Endometrium (tissue), 2 donors: ENCODE data around the gene ABCB1.

Experiments
- FAIRE-seq: peaks from 2 replicates; lab custom pipeline; 2012; peaks lifted over from hg19 to GRCh38; lab: Jason Lieb, UNC
- donor health status: control.
- donor health status: control.

ABCB1 gene

GRCh38 chr7:87600130-87601124 is at the start of gene ABCB1:
ABCB1 (minus strand) TSS chr7:87600884; CDS start chr7:87600184, 700 bp downstream.
- FAIRE-seq, result no peak

- FAIRE-seq, result no peak
These were observed 47.6 kb upstream of the ABCB1 start for GRCh38 chr7:87648316-87648715.

DNA sequence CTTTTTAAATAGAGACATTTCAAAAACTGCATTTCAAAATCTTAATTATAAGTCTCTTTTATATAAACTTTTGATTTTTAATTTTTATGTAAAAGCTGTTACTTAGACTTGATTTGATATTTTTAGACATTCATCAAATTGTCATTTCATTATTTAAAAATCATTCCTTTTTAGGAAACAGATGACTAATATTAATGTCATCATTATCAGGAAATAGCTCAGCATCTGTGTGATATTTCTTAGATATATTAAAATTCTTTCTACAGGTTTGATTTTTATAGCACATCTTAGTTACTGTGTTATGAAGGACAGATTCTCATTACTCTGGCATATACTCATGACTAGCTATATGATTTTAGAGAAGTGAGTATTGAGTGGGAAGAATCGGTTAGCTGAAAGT is 44.8 kb upstream of the ABCB1 start:
- FAIRE-seq, result peak; percentile 61

- no peak for FAIRE-seq
These were observed 35.2 kb upstream of the ABCB1 start for GRCh38 chr7:87635921-87636320.

GRCh38 chr7:87628780-87629569 is 28.3 kb upstream of the ABCB1 start:
- FAIRE-seq, result no peak

DNA sequence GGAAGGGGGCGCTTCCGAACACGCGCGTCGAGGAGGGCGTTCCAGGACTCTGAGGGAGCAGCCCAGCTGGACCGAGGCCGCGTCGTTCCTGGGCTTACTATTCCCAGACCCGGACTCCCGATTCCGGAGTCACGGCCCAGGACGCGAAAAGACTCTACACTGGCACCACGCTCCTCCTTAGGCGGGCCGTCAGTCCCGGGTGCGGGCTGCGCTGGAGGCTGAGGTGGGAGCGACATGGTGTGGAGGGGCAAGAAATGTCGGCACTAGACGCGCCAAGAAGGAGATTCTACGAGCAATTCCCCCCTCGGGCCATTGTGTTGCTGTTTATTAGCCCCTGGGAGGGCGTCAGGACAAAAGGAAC is 26.9 kb upstream of the ABCB1 start:
- no peak for FAIRE-seq

- no peak for FAIRE-seq
These were observed 24.4 kb upstream of the ABCB1 start for GRCh38 chr7:87625101-87625500.

- FAIRE-seq, result no peak
These were observed 23.9 kb upstream of the ABCB1 start for GRCh38 chr7:87624628-87625027.

DNA sequence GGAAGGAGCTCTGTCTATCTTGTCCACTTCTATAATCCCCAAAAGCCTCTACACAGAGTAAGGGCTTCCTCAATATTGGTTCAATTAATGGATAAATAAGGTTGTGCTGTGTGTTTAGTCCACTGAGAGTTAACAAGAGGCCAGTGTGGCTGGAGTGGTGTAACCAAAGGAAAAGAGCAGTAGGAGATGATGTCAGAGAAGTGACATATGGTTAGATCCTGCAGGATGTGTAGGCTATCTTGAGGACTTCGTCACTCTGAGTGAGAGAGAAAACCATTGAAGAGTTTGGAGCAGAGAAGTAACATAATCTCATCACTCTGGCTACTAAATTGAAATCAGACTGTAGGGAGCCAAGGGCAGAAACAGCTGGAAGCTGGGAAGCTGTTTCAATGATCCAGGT is 14.5 kb upstream of the ABCB1 start:
- no peak for FAIRE-seq

- FAIRE-seq, result no peak
These were observed 9.2 kb upstream of the ABCB1 start for GRCh38 chr7:87609916-87610315.

GRCh38 chr7:87608431-87608830 is 7.7 kb upstream of the ABCB1 start:
- FAIRE-seq, result no peak

- FAIRE-seq, result no peak
These were observed 3.6 kb upstream of the ABCB1 start for GRCh38 chr7:87604264-87604663.

- FAIRE-seq, result no peak
These were observed 1.3 kb downstream of the ABCB1 start for GRCh38 chr7:87599336-87599735.

GRCh38 chr7:87598234-87599009 is 2.3 kb downstream of the ABCB1 start:
- FAIRE-seq, result no peak

GRCh38 chr7:87596696-87597095 is 4.0 kb downstream of the ABCB1 start:
- FAIRE-seq, result no peak

GRCh38 chr7:87596136-87596535 is 4.5 kb downstream of the ABCB1 start:
- no peak for FAIRE-seq

DNA sequence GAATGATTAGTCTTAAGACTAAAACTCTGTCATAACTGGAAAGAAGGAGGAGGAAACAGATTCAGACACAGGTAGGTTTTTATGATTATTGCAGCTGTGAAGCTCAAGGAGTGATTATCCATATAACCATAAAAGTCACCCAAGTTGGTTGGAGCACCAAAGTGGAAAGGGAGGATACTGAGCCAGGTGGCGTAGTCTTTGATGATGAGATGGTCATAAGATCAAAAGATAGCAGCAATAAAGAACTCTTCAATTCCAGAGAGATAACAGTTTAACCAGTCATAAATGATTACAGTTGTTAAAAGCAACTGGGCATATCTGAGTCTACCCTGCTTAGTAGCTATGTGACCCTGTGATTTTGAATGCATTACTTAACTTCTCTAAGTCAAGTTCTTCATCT is 8.4 kb downstream of the ABCB1 start:
- FAIRE-seq, result no peak

GRCh38 chr7:87591211-87591610 is 9.5 kb downstream of the ABCB1 start:
- no peak for FAIRE-seq

DNA sequence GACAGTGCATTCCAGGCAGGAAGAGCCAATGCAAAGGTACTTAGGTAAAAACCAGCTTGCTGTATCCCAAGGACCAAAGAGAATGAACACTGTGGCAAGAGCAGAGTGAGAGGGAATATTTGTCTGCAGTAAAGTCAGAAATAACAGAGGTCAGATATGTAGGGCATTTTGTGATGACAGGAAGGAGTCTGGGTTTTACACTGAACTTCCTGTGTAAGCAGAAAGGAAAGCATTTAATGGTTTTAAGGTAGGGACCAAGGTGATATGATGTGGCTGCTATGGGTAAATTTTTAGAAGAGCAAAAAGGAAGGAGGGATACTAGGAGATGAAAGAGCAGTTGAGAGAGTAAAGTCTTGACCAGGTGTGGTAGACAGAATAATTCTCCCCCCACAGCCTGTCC is 10.1 kb downstream of the ABCB1 start:
- no peak for FAIRE-seq

DNA sequence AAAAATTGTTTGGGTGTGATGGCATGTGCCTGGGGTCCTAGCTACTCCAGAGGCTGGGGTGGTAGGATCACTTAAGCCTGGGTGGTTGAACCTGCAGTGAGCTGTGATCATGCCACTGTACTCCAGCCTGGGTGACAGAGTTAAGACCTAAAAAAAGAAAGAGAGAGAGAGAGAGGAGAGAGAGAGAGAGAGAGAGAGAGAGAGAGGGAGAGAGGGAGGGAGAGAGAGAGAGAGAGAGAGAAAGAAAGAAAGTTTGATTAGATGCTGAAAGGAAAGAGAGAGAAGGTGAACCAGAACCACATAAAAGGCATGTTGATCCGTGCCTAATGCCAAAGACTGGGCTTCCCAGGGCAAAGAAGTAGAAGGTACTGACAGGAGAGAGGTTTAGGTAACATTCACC is 11.1 kb downstream of the ABCB1 start:
- no peak for FAIRE-seq

GRCh38 chr7:87581723-87582122 is 19.0 kb downstream of the ABCB1 start:
- no peak for FAIRE-seq

DNA sequence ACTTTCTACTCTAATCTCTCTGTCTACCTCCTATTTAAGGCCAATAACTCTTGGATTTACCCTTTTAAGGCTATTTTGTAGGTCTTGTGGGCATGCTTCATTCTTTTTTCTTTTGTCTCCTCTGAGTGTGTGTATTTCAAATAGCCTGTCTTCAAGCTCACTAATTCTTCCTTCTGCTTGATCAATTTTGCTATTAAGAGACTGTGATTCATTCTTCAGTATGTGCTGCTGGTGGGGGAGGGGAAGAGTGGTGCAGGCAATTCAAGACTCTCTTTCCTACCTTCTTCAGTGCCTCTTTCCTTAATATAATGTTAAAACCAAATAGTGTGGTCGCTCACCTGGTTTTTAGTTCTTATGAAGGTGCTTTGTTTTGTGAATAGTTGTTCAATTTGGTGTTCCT is 20.0 kb downstream of the ABCB1 start:
- no peak for FAIRE-seq
